ENCODE measurements around the gene EVC2.
"Not testable (repeated sequence)": the region's sequence is repeated elsewhere in the genome, so short reads cannot be mapped to it uniquely, and the experiment has no call there.

Gene EVC2

DNA sequence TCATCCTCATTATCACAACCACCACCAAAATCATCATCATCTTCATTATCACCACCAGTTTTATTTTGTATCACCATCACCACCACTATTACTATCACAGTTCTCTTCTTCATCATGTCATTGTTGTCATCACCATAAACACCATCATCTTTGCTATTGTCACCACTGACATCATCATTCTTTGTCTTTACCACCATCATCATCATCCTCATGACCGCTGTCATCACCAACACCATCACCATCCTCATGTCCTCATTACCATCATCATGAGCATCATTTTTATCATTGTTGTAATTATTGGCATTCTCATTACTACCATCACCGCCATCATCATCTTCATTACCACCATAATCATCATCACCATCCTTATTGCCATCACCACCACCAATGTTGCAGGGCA is 34.0 kb upstream of the EVC2 start:
- DNase-seq (ENCODE audit: low spot score), result no peak

DNA sequence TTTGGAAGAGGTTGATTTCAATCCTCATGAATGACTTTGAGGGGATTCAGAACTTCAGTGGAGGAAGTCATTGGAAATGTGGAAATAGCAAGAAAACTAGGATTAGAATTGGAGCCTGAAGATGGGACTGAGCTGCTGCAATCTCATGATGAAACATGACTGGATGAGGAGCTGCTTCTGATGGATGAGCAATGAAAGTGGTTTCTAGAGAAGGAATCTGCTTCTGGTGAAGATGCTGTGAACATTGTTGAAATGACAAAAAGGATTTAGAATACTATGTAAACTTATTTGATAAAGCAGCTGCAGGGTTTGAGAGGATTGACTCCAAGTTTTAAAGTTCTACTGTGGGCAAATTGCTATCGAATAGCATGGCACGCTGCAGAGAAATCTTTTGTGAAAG is 29.7 kb upstream of the EVC2 start:
- no peak for DNase-seq (ENCODE audit: low spot score)

DNA sequence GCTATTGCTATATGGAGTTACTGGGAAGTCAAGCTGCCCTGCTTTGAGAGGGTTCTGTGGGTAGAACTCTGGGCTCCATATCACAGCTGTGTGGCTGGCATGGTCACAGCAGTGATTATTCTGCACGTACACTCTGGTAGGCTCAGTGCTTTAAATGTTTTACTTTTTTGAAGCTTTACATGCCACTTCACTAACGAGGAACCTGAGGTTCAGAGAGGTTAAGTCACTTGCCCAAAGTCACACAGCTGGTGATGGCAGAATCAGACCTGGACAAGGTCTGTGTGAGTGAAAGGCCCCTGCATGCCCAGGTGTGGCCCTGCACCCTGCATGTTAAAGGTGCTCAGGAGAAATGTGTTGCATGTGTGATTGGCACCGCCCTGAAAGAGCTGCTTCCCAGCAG is 27.1 kb upstream of the EVC2 start:
- no peak for DNase-seq (ENCODE audit: low spot score)

DNA sequence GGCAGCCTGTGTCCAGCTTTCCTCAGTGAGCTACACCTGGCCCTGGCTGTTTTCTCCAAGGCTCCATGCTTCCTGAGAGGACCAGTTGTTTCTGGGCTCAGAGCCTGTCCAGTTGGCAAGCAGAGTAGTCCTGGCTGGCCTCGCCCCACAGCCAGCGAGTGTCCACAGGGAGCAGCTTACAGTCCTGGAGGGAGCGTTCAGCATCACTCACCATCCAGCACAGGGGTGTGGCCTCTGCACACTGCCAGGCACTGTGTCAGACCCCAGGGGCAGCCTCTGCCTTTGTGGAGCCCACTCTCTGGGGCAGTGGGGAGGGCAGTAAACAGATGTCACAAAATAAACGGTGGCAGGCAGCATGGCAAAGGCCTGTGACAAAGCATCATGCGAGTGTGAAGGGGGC is 26.5 kb upstream of the EVC2 start:
- DNase-seq (ENCODE audit: low spot score), result no peak

DNA sequence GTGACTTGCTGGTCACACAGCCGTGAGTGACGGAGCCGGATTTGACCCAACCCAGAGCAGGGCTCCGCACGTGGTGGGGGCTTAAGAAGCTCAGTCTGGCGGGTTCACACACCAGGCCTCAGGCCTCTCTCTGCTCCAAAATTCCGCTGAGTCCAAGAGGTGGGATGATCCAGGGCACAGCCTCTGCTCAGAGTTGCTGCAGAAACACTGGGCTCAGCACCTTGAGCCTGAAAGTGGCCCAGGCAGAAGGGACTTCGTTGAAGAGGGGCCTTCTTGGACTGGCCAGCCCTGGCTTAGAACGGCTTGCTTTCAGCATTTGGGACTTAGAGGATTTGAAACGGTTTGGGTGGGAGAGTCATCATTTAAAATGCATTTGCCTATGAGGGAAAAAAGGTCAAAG is 23.8 kb upstream of the EVC2 start:
- DNase-seq (ENCODE audit: low spot score), result no peak

DNA sequence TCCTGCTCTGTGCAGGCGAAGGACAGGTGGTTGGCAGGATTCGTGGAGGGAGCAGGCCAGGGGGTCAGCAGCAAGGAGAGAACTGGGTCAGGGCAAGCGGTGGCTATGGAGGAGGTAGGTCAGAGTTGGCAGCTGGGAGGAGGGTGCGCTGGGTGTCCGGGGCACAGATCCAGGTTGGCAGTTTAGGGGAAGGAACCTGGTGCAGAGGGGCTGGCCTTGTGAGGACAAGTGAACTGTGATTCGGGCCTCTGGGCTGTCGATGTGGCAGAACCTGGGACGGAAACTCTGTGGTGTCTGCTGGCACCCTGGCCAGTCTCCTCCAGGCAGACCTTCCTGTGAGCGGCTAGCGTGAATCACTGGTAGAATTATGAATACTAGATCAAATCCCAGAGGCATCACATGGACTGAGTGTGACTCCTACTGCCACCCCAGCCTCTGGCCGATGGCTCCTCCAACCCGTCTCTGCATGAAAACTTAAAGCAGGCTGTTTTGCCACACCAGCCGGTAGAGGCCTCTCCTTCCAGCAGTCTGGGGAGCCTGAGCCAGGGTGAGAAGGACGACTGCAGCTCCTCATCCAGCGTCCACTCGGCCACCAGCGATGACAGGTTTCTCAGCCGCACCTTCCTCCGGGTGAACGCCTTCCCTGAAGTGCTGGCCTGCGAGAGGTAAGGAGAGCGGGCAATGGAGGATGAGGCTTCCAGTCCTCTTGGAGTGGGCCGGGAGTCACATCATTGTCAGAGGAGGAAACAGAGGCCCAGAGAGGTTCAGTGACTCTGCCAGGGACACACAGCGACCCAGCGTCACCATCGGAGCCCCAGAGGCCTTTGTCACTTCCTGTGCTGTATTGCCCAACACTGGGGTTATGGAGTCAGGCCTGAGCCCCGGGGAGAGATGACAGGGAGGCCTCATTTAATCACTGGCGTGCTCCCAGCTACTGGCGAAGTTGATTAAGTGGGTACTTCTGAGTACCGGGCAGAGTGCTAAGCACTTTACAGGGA is 22.9 kb upstream of the EVC2 start:
- DNase-seq (ENCODE audit: low spot score), result no peak

DNA sequence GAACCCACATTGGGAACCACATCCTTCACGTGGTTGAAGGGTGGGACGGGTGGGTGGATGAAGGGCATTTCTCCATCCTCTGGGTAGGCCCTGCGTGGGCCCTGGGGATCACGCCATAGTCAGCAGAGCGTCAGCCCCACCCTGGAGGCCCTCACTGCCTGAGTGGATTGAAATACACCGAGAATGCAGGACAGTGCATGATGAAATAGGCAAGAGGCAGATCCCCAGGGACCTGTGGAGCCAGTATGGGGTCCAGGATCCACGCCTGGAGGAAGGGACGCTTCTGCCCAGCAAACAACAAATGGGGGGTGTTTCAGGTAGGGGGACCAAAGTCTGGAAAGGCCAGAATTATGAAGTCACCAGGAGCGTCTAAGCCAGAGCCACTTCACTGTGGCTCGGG is 22.1 kb upstream of the EVC2 start:
- DNase-seq (ENCODE audit: low spot score), result no peak

DNA sequence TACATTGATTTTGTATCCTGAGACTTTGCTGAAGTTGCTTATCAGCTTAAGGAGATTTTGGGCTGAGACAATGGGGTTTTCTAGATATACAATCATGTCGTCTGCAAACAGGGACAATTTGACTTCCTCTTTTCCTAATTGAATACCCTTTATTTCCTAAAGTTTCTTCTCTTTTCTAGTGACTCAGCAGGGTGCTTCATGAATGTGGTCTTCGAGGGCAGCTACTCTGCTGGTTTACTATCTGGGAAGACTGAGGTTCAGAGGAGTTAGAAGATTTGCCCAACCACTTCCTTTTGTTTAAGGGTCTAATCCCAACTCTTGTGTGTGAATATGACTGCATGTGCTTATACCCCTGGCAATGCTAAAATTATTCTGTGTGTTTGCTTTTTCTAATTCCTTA is 20.1 kb upstream of the EVC2 start:
- DNase-seq (ENCODE audit: low spot score), result not testable (repeated sequence)

DNA sequence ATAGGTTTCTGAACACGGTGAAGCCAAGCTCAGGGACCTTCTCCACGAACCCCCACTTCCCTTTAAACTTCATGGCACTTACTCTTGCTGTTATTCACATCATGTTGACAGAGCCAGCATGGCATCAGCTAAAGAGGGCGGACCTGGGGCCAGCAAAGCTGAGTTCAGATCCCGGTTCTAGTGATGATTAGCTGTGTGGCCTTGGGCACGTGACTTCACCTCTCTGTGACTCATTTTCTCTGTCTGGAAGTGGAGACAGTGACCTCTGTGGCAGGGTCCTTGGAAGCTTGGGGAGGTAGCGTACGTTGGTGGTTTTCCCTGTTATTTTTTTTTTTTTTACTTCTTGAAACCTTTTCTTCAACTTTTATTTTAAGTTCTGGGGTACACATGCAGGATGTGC is 16.0 kb upstream of the EVC2 start:
- DNase-seq (ENCODE audit: low spot score), result no peak

DNA sequence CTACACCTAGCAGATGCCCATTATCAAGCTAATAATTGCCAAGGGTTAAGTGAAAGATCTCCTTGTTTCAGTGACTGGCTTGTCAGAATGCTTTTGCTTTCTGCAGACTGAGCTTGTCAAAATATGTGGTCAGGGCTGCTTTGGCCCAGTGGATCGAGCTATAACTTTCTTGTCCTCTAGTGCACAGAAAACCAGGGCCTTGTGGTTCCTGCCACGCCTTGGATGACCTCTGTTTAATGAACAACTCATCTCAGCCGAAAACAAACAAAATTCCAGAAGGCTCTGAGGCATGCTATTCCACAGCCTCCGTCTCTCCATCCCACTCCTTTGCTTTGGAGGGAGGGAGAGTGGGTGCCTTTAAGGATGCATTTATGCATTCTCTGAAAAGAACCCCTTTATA is 14.0 kb upstream of the EVC2 start:
- DNase-seq (ENCODE audit: low spot score), result no peak

DNA sequence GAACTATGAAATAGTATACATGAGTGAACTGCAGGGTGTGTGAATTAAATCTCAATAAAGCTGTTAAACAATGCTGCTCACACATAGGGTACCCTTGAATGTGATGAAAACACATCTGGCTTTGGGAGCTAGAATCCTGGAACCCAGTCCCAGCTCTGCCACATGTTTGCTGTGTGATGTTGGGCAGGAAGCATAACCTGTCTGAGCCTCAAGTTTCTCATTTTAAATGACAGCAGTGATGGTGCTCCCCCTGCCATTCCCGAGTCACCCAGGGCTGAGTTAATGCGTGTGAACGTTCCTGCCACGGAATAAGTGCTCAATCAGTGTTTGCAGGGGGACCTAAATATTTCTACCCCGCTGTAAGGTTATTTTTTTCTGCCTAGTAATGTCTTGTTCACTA is 13.6 kb upstream of the EVC2 start:
- DNase-seq (ENCODE audit: low spot score), result no peak

DNA sequence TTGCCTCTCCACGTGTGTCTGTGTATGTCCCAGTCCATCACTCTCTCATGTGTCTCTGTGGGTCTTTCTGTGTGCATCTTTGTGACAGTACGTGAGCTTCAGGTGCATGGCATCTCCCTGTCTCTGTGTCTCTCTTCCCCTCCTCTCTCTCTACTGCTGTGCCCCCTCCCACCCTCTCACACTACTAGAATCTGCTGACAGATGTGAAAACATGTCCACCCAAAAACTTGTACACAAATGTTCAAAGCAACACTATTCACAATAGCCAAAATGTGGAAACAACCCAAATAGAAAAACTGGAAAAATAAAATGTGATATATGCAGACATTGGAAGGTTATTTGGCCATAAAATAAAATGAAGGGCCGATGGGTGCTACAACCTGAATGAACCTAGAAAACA is 12.6 kb upstream of the EVC2 start:
- DNase-seq (ENCODE audit: low spot score), result no peak

DNA sequence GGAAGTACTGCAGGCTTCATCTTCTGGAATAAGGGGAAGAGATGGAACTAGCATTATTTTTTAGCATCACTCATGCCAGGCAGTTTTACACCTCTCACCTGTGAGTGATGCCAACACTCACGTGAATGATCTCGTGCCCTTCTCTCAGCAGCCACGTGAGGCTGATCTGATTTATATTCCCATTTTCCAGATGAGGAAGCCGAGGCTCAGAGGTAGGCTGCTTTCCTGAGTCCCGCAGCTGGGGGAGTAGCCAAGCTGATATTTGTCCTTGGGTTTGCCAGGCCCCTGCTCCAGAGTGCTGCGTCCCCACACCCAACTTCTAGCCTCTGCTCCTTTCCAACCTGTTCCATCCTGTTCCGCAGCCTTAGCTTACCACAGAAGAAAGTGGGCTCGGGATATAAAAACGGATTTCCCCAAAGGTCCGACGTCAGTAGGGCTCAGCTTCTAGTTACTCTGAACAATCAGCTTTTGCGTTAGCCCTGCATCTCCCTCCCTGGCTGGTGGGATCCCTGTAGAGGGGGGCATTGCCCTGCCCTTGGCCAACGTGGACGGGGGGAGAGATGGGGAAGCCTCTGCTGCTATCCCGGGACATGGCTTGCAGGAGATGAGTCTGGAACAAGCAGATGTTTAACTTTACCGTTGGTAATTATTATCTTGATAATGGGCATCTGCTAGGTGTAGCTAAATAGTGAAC is 11.9 kb upstream of the EVC2 start:
- no peak for DNase-seq (ENCODE audit: low spot score)

DNA sequence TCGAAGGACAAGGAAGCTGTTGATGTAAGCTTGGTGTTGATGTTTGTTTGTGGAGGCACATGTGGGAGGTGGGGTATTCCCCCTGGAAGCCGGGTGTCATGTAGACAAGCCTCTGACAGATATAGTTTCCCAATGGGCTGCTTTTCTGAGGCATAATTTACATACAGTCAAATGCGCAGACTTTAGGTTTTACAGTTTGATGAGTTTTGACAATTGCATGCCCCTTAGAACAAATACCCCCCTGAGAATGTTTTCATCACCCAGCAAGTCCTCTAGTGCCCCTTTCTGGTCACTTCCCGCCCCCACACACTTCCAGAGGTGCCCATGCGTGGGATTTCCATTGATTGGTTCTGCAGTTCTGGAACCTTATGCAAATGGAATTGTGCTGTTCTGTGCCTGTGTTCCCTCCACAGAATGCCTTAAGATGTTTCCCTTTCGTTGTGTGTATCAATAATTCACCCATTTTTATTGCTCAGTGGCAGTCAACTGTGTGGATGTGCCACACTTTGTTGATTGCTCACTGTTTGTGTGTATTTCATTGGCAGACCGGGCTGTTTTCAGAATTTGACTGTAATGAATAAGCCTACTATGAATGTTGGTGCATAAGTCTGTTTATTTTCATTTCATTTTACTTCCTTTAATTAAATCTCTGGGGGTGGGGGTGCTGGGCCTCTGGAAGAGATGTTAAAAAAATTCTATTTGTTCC is 11.1 kb upstream of the EVC2 start:
- no peak for DNase-seq (ENCODE audit: low spot score)

DNA sequence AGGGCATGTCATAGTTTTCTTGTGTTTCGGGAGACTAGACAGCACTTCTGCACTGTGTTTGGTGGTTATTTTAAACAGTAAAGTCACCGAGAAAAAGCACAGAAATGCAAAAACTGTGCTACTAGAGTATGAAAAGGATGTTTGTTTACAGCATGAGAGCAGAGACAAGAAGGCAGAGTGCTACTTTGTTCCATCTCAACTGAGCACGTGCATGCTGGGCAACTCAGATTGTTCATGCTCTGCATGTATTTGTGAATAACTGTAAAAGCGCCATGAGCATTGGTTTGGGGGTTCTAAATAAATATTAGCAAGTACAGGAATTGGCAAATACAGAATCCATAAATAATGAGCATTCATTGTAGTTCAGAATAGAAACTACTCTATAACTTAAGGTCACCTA is 10.1 kb upstream of the EVC2 start:
- no peak for DNase-seq (ENCODE audit: low spot score)

DNA sequence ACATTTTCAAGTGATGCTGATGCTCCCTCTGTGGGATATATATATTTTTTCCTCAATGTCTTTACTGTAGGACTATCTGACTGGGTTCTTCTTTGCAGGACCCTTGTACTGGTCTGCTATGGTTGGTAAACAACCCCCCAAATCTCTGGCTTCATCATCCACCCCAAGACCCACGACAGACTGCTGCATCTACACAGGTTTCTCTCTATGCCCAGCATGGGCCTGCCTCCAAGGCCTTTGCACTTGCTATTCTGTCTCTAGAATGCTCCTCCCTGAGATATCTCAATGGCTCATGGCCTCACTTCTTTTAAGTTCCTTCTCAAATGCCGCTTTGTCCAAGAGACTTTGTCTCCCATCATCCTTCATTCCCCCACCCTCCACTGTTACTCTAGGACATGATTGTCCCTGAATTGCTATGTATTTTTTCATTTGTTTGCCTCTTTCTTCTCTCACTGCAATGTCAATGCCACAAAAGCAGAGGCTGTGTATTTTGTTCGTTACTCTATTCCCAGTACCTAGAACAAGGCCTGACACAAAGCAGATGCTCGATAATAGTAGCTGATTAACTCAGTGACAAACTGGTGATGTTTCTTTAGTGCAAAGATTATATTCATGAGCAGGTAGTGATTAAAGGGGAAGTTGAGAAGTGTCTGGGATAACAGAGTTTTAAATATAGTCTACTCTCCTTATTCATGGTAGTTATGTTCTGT is 9.2 kb upstream of the EVC2 start:
- DNase-seq (ENCODE audit: low spot score), result no peak

DNA sequence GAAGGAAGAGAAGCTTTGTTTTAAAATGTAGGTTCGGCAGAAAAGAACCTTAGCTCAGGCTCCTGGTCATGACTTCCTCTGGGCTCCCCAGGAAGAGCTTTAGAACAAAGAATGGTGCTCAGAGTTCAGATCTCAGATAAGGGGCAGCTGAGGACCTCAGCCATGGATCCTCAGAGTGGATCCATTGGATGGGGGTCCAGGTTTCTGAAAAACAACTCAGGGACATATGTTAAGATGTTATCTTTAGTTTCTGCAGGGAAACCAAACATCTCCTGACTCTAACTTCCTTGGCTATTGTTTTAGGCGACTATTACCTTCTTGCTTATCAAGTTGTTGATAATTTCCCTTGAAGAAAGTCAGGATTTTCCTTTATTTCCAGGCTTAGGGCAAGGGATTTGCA is 8.0 kb upstream of the EVC2 start:
- no peak for DNase-seq (ENCODE audit: low spot score)

DNA sequence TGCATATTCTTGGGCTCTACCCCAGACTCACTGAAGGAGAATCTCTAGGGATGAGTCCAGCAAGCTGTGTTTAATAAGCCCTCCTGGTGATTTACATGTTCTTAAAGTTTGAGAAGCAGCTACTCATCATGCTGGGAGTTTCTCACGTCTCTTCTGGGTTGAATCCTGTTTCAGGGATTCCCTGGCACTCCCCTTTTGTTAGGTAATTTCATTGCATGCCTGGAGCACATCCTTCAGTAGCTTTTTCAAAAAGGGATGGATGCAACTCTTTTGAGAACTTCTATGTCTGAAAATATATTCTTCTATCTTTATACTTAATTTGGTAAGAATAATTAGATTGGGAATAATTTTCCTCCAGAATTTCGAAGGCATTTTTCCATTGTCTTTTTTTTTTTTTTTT is 7.0 kb upstream of the EVC2 start:
- DNase-seq (ENCODE audit: low spot score), result no peak

DNA sequence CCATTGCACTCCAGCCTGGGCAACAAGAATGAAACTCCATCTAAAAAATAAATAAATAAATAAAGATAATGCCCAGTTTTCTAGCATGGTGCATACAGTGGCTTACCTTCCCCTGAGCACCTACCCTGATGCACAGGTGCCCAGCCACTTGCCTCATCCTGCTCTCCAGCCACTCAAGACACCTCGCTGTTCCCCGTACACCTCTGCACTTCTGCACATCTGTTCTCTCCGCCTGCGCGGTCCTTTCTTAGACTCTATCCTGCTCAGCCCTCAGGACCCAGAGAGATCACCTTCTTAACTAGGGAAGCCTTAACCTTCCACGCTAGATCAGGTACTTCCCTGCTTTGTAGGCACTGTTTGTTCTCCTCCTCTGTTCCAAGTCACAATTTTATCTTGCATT is 5.5 kb upstream of the EVC2 start:
- DNase-seq (ENCODE audit: low spot score), result no peak

DNA sequence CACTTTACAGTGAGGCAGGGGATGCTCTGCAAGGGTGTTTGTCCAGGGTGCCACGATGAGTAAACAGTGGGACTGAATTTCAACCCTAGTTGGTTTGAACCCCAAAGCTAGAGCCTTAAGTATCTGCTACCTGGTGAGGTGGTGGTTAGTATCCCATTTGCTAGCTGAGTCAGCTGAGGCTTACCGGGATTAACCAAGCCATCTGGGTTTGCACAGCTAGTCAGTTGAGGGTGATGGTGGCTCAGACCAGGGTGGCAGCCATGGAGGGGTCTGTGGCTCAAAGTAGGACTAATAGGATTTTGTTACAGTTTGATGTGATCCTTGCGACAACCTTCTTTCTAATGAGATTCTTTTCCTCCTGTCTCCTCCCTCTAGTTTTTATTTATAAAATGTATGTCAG is 4.6 kb upstream of the EVC2 start:
- no peak for DNase-seq (ENCODE audit: low spot score)

DNA sequence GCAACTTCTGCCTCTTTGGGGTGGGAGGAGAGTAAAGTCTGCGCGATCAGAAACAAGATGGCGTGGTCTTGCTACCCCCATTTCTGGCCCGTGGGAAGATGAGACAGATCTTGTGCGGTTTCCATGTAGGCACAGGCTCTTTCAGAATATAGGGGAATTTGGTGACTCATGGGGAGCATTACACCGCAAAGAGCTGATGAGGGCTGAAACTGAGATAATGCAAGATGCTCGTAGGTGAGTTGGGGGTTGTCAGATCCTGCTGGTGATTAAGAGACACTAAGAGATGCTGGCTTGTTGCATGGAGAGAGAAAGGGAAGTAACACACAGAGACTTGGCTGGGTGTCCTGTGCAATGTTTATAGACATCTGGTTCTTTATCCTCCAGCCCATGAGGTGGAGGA is 4.2 kb upstream of the EVC2 start:
- no peak for DNase-seq (ENCODE audit: low spot score)

DNA sequence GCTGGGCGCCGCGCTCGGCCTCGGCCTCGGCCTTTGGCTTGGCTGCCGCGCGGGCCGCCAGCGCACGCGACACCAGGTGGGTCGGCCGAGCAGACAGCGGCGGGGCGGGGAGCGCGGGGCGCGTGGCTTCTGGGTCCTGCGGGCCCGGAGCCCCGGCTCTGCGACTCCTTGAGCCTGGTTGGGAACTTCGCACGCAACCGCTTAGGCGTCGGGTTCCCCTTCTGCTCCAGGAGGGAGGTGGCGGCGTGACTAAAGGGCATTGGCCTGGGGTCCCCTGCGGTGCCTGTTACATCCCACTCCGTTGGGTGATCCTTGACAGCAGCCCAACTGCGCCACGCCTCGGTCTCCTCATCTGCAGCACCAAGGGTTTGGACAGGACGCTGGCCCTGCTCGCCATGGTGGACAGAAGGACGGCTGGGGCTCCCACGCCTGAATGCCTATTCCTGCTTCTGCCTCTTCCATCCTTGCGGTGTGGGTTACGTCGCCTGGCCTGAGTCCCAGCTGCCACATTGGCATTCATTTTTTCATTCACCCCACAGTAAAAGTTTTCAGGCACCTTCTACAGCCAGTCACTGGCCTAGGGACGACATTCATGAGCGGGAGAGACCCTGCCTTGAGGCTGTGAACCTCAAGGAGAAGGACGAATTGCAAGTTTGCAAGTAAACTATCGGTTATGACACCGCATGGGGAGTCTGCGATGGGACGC is 3.3 kb upstream of the EVC2 start:
- no peak for DNase-seq (ENCODE audit: low spot score)

All from globus pallidus (tissue), 1 donor.